ENCODE data around the gene NPW.

- TF ChIP-seq YY1 (IDR thresholded peaks at IDR 0.05; ENCODE audit: insufficient read depth, insufficient read length) (no peak), SUZ12 (IDR thresholded peaks at IDR 0.05; ENCODE audit: extremely low read depth, insufficient read depth, insufficient read length) (no peak), ZNF274 (IDR thresholded peaks at IDR 0.05; ENCODE audit: low read depth, low read length) (no peak)
Observed at GRCh38 chr16:1991948-1992703, 27.5 kb upstream of the NPW start.
